Measurements from ENCODE around the gene NRXN3. TPM values are rescaled to one million over a fixed set of nuclear protein-coding genes. Genes with fewer than 3 reads are reported as not detected.

Gene NRXN3
- total and polyA plus RNA-seq, 8 donors, result 1.3 to 7.6 (median 1.5) TPM

- Histone ChIP-seq H3K27ac (no peak overlapping the region), H3K4me3 (no peak overlapping the region), H3K9me3 (peaks cover 0 to 12% of the 10 kb centered on the region in 2 donors), H3K36me3 (no peaks in the 10 kb centered on the region), H3K27me3 (no peaks in the 10 kb centered on the region), H3K4me1 (no peaks in the 10 kb centered on the region)
- intact Hi-C loops (cut with DNase I), result no loop called here
- no peak for ATAC-seq
- DNase-seq, result no peak
- TF ChIP-seq CTCF (IDR thresholded peaks at IDR 0.05), result no peak
Measured at GRCh38 chr14:79043194-79043889, 873.2 kb downstream of the NRXN3 start.

GRCh38 chr14:79044894-79045624, 874.9 kb downstream of the NRXN3 start:
- intact Hi-C loops (cut with DNase I), result no loop called here
- DNase-seq (no peak), ATAC-seq (no peak)
- Histone ChIP-seq H3K36me3 (no peaks in the 10 kb centered on the region), H3K9me3 (peaks cover 0 to 9% of the 10 kb centered on the region in 2 donors), H3K27ac (no peak overlapping the region), H3K4me3 (no peak overlapping the region), H3K4me1 (no peaks in the 10 kb centered on the region), H3K27me3 (no peaks in the 10 kb centered on the region)
- no peak for TF ChIP-seq CTCF (IDR thresholded peaks at IDR 0.05)

- intact Hi-C loops (cut with DNase I), result no loop called here
- DNase-seq (no peak), ATAC-seq (no peak)
- Histone ChIP-seq H3K4me1 (no peaks in the 10 kb centered on the region), H3K9me3 (no peaks in the 10 kb centered on the region), H3K36me3 (no peaks in the 10 kb centered on the region), H3K27me3 (no peaks in the 10 kb centered on the region), H3K4me3 (no peak overlapping the region), H3K27ac (no peak overlapping the region)
- no peak for TF ChIP-seq CTCF (IDR thresholded peaks at IDR 0.05)
Measured at GRCh38 chr14:79050787-79051727, 880.9 kb downstream of the NRXN3 start.

GRCh38 chr14:79051742-79052141, 881.6 kb downstream of the NRXN3 start:
- intact Hi-C loops (cut with DNase I), result no loop called here
- Histone ChIP-seq H3K36me3 (no peaks in the 10 kb centered on the region), H3K4me1 (no peaks in the 10 kb centered on the region), H3K4me3 (no peak overlapping the region), H3K27me3 (no peaks in the 10 kb centered on the region), H3K9me3 (no peaks in the 10 kb centered on the region), H3K27ac (no peak overlapping the region)
- no peak for DNase-seq
- no peak for ATAC-seq
- TF ChIP-seq CTCF (IDR thresholded peaks at IDR 0.05), result no peak

All from left lung (tissue), 10 donors.